Astrocyte (in vitro differentiated cells and primary cell): ENCODE data around the gene DOK6. TPM values are rescaled to one million over a fixed set of nuclear protein-coding genes. Genes with fewer than 3 reads are reported as not detected.

Experiments
- DNase-seq: peaks from one replicate; pipeline ENCODE4 v3.0.0-alpha.2; 2010; ENCODE audit warnings: low read depth
- FAIRE-seq: peaks from 2 replicates; lab custom pipeline; 2011; peaks lifted over from hg19 to GRCh38; lab: Jason Lieb, UNC
- H2AFZ ChIP-seq: 2 replicates; pipeline ENCODE4 v1.6.0; 2012; ENCODE audit warnings: low read depth, low read length, inconsistent platforms
- H3K27ac ChIP-seq: 2 replicates; pipeline ENCODE4 v1.5.1; 2011; ENCODE audit warnings: low read depth, low read length, inconsistent platforms
- H3K27me3 ChIP-seq: 2 replicates; pipeline ENCODE4 v1.6.0; 2011; ENCODE audit warnings: low read length, inconsistent platforms; ENCODE audit not compliant: insufficient read depth
- H3K36me3 ChIP-seq: 2 replicates; pipeline ENCODE4 v1.5.1; 2011; ENCODE audit warnings: low read length, inconsistent platforms; ENCODE audit not compliant: insufficient read depth
- H3K4me1 ChIP-seq: 2 replicates; pipeline ENCODE4 v1.5.1; 2011; ENCODE audit warnings: low read length, inconsistent platforms; ENCODE audit not compliant: insufficient read depth
- H3K4me2 ChIP-seq: 2 replicates; pipeline ENCODE4 v1.6.0; 2012; ENCODE audit warnings: low read length, inconsistent platforms
- H3K4me3 ChIP-seq: 2 replicates; pipeline ENCODE4 v1.5.1; 2011; ENCODE audit warnings: low read depth, mild to moderate bottlenecking, low read length, inconsistent platforms; ENCODE audit not compliant: insufficient read depth
- H3K79me2 ChIP-seq: 2 replicates; pipeline ENCODE4 v1.6.0; 2012; ENCODE audit warnings: mild to moderate bottlenecking, low read length, inconsistent platforms; ENCODE audit not compliant: insufficient read depth
- H3K9ac ChIP-seq: 2 replicates; pipeline ENCODE4 v1.6.0; 2012; ENCODE audit warnings: mild to moderate bottlenecking, low read length, inconsistent platforms
- H3K9me3 ChIP-seq: 2 replicates; pipeline ENCODE4 v1.5.1; 2012; ENCODE audit warnings: low read depth, mild to moderate bottlenecking, low read length, inconsistent platforms; ENCODE audit not compliant: insufficient read depth
- H4K20me1 ChIP-seq: 2 replicates; pipeline ENCODE4 v1.6.0; 2012; ENCODE audit warnings: low read length, inconsistent platforms; ENCODE audit not compliant: insufficient read depth
- H3K27ac Mint-ChIP-seq: one replicate; pipeline ENCODE4 v1.8.0; 2021; ENCODE audit warnings: mild to moderate bottlenecking, mixed read lengths; ENCODE audit not compliant: unreplicated experiment
- H3K27me3 Mint-ChIP-seq: one replicate; pipeline ENCODE4 v1.8.0; 2021; ENCODE audit warnings: low read depth, mixed read lengths; ENCODE audit not compliant: unreplicated experiment
- H3K36me3 Mint-ChIP-seq: one replicate; pipeline ENCODE4 v1.8.0; 2021; ENCODE audit warnings: low read depth, mixed read lengths; ENCODE audit not compliant: unreplicated experiment
- H3K4me1 Mint-ChIP-seq: one replicate; pipeline ENCODE4 v1.8.0; 2021; ENCODE audit warnings: low read depth, mixed read lengths; ENCODE audit not compliant: unreplicated experiment
- H3K4me3 Mint-ChIP-seq: one replicate; pipeline ENCODE4 v1.8.0; 2021; ENCODE audit warnings: mild to moderate bottlenecking, moderate library complexity, mixed read lengths; ENCODE audit not compliant: unreplicated experiment
- H3K9me3 Mint-ChIP-seq: one replicate; pipeline ENCODE4 v1.8.0; 2021; ENCODE audit warnings: mild to moderate bottlenecking, mixed read lengths; ENCODE audit not compliant: unreplicated experiment
- CTCF ChIP-seq: IDR thresholded peaks from 2 replicates; pipeline ENCODE4 v1.5.1; 2011; ENCODE audit warnings: low read depth, mild to moderate bottlenecking, inconsistent platforms, low read length, moderate library complexity; ENCODE audit not compliant: insufficient read depth
- EZH2 ChIP-seq: IDR thresholded peaks from 2 replicates; pipeline ENCODE4 v1.6.1; 2012; ENCODE audit warnings: mild to moderate bottlenecking, low read length, inconsistent platforms; ENCODE audit not compliant: insufficient read depth
- total RNA-seq: library from RNA; stranded (reverse); gene quantifications from 2 replicates; pipeline ENCODE4 v1.2.1, GENCODE V29; 2021

The DOK6 gene
- total RNA-seq, 1 donor from 2014 or later: 2.9 TPM

- Histone ChIP-seq H3K36me3 (no peaks in the 10 kb centered on the region), H3K9ac (no peak overlapping the region), H3K79me2 (no peaks in the 10 kb centered on the region), H3K27me3 (no peaks in the 10 kb centered on the region), H3K4me1 (no peaks in the 10 kb centered on the region), H2AFZ (peak overlapping the region; percentile 53), H3K9me3 (no peaks in the 10 kb centered on the region), H4K20me1 (no peaks in the 10 kb centered on the region), H3K4me3 (no peak overlapping the region), H3K27ac (no peak overlapping the region), H3K4me2 (peak overlapping the region; percentile 31)
- TF ChIP-seq CTCF (no peak), EZH2 (no peak)
- Mint-ChIP-seq H3K4me3 (no peak overlapping the region), H3K36me3 (no peaks in the 10 kb centered on the region), H3K9me3 (no peaks in the 10 kb centered on the region), H3K4me1 (peaks cover 2% of the 10 kb centered on the region), H3K27ac (no peak overlapping the region), H3K27me3 (no peaks in the 10 kb centered on the region)
- no peak for FAIRE-seq
- peak; percentile 29 for DNase-seq
Observed at GRCh38 chr18:69795791-69796190, 395.1 kb downstream of the DOK6 start.

GRCh38 chr18:69804776-69805501 lies 404.3 kb downstream of the DOK6 start:
- TF ChIP-seq EZH2 (no peak), CTCF (no peak)
- Mint-ChIP-seq H3K27me3 (no peaks in the 10 kb centered on the region), H3K4me1 (no peaks in the 10 kb centered on the region), H3K9me3 (peaks cover 2% of the 10 kb centered on the region), H3K27ac (no peak overlapping the region), H3K36me3 (no peaks in the 10 kb centered on the region), H3K4me3 (no peak overlapping the region)
- Histone ChIP-seq H3K4me3 (no peak overlapping the region), H2AFZ (no peak overlapping the region), H3K36me3 (no peaks in the 10 kb centered on the region), H3K27me3 (no peaks in the 10 kb centered on the region), H3K9ac (no peak overlapping the region), H3K27ac (no peak overlapping the region), H3K9me3 (no peaks in the 10 kb centered on the region), H3K79me2 (no peaks in the 10 kb centered on the region), H3K4me2 (no peak overlapping the region), H3K4me1 (no peaks in the 10 kb centered on the region), H4K20me1 (no peaks in the 10 kb centered on the region)
- FAIRE-seq (no peak), DNase-seq (no peak)

GRCh38 chr18:69808399-69808798 lies 407.7 kb downstream of the DOK6 start:
- H3K36me3 ChIP-seq: no peaks in the 10 kb centered on the region
- no peak overlapping the region for H3K4me3 ChIP-seq
- Mint-ChIP-seq H3K9me3 (peaks cover 2% of the 10 kb centered on the region), H3K4me1 (no peaks in the 10 kb centered on the region), H3K27ac (no peak overlapping the region), H3K4me3 (no peak overlapping the region), H3K36me3 (no peaks in the 10 kb centered on the region), H3K27me3 (no peaks in the 10 kb centered on the region)
- H3K27me3 ChIP-seq: no peaks in the 10 kb centered on the region
- no peaks in the 10 kb centered on the region for H3K9me3 ChIP-seq
- no peak overlapping the region for H3K4me2 ChIP-seq
- no peaks in the 10 kb centered on the region for H3K79me2 ChIP-seq
- TF ChIP-seq EZH2 (no peak), CTCF (no peak)
- H3K9ac ChIP-seq: no peak overlapping the region
- no peak overlapping the region for H3K27ac ChIP-seq
- FAIRE-seq: no peak
- no peaks in the 10 kb centered on the region for H3K4me1 ChIP-seq
- no peaks in the 10 kb centered on the region for H4K20me1 ChIP-seq
- H2AFZ ChIP-seq: no peak overlapping the region
- DNase-seq: no peak
